Left renal cortex interstitium (tissue), 4 donors: ENCODE data around the gene MREG. TPM values are rescaled to one million over a fixed set of nuclear protein-coding genes. Genes with fewer than 3 reads are reported as not detected.

Experiments used
- DNase-seq, 4 donors: peaks; one replicate each; pipeline ENCODE4 v3.0.0-alpha.2; 2013; ENCODE audit warnings: low read depth in 4 of 4, low spot score in 2 of 4, missing footprints in 1 of 4
- polyA plus RNA-seq, 4 donors: library from polyadenylated mRNA; unstranded; fragments of 120-200 nt; gene quantifications; one replicate each; pipeline ENCODE4 v1.2.1, GENCODE V29; 2013; ENCODE audit not compliant: insufficient read length in 4 of 4

The MREG gene
- polyA plus RNA-seq, 4 donors = 16.5 to 25.2 (median 18.0) TPM

DNA sequence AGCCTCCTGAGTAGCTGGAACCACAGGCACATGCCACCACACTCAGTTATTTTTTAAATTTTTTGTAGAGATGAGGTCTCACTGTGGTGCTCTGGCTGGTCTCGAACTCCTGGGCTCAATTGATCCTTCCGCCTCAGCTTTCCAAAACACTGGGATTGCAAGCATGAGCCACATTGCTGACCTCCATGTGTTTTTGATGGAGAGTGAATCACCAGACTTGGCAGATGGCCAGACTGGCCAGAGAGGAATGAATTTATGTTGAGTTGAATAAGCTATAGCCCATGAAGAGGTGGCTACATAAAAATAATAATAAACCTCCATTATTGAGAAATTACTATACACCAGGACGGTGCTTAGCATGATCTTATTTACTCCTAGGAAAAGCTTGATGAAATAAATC lies 91.5 kb downstream of the MREG start:
- no peak for DNase-seq

GRCh38 chr2:215920244-215921100 lies 92.9 kb downstream of the MREG start:
- peak; percentile 34 to 75 (median 64) for DNase-seq

- no peak for DNase-seq
These were observed 93.6 kb downstream of the MREG start for GRCh38 chr2:215919624-215920243.

DNA sequence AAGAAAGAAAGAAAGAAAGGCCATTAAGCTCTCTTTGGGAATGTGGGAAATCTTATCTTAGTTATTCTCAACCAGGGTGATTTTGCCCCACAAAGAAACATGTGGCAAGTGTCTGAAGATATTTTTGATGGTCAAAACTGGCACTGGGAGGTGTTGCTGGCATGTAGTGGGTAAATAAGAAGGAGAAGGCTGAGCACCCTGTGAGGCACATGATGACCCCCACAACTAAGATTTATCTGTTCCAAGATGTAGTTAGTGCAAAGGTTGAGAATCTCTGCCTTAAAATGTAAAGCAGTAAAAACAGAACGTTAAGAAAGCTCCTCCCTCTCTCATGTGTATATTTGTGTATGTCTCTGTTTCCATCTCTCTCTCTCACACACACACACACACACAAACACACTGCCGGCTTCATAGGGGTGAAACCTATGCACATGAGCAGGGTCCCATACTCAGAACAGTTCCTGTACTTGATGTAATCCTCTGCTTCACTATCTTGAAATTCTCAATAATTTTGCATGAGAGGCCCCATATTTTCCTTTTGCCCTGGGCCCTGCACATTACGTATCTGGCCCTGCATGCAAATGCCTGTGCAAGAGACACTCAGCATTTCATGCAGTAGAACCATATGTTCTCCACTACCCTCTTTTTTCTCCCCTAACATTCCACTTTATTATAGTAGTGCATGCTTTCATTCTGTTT lies 94.3 kb downstream of the MREG start:
- DNase-seq = no peak

GRCh38 chr2:215917953-215918620 lies 95.3 kb downstream of the MREG start:
- no peak for DNase-seq

DNA sequence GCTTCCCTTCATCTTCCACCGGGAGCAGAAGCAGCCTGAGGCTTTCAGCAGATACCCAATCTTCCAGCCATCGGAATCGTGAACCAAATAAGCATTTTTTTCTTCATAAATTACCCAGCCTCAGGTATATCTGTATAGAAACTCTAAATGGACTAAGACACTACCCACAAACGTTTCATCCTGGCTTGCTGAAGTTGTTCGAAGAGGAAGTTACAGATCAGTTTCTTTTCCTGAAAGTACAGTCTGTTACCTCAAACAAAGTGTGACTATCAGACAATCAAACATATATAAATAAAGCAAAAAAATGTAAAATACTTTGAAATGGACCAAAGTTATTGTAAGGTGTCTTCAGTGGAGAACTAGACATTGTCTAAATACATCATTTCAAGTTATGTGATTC lies 97.9 kb downstream of the MREG start:
- no peak for DNase-seq

- DNase-seq = no peak
These were observed 98.6 kb downstream of the MREG start for GRCh38 chr2:215914777-215915165.

- DNase-seq = no peak
These were observed 99.1 kb downstream of the MREG start for GRCh38 chr2:215914054-215914776.

DNA sequence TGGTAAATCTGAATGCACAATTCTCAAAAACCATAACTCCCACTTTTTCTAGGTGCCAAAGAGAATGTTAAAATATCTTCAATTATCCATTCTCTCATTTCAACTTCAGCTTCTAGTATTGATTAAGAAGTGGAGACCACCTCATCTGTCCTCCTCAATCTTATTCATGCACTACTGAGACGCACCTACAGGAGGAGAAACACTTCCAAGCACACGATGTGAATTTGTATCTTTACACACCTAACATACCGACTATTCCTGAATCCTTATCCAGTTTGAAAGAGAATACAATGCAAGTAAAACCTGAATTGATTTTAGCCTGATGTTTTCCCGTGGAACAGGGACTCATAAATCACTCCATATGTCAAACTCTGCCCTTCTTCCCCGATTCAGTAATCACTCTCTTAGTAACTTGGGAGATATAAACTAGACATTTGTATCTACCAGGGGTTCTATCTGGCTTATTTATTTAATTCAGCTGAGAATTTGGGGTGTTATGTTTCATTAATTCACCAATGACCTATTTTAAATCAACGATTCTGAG lies 101.0 kb downstream of the MREG start:
- DNase-seq = no peak

DNA sequence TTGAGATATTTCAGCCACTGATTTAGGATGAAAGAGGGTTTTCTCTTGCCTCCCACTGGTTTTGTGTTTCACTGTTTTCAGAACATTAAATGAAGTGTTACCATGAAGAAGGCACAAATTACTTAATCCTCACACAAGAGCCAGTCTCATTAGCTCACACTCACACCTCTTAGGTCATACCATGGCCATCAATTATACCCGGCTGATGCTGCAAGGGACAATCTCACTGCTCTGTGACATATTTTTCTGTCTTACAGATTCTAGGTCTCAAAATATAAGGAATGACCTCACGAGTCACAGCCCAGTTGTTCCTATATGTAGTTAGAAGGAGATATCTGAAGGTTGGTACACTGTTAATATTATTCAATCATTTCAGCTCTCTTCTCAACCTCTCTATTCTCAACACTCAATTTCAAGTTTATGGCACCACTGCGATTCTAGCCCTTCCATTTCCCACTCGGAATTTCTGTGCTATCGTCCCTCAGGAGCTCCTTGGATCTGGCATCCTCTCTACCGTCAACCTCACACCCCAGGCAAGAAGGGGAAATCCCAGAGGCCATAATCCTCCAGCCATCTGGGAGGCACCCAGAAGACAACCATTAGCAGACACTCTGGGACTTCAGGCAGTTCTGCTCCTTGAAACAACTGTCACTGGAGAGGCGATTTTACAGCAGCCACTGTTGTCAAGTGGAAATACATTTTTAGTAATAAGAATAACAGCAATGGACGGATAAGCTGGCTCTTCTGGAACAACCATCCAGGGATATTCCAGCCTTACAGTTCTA lies 101.9 kb downstream of the MREG start:
- no peak for DNase-seq

- DNase-seq = no peak
These were observed 103.2 kb downstream of the MREG start for GRCh38 chr2:215910180-215910579.

DNA sequence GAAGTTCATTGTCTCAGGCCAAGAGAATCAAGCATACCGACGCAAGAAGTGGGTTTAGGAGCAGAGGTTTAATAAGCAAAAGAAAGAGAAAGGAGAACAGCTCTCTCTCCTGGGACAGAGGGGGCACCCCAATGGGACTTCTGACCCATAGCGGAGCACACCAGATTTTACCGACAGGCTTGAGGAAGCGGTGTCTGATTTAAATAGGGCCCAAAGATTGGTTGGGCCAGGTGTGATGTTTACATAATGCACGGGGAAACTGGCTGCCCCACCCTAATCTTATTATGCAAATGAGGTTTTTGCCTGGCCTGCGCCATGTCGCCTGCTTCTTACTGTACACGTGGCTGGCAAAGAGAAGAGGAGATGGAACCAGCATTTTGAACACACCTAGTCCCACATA lies 106.2 kb downstream of the MREG start:
- no peak for DNase-seq

DNA sequence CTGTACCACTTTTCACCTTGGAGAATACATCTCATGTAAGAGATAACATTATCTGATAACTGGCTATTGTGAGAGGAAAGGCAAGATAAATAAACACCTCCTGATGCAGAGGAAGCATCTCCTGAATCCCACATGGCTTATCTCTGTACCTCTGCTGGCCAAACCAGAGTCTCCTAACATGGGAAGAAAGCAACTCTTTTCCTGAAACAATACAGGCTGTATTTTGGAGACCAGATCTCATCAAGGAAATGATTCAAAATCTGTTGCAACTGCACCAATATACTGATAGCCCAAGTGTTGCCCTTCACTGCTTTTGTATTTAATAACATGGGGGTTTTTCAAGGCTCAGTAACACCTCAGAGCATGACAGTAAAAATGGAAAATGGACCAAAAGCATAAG lies 106.9 kb downstream of the MREG start:
- no peak for DNase-seq

DNA sequence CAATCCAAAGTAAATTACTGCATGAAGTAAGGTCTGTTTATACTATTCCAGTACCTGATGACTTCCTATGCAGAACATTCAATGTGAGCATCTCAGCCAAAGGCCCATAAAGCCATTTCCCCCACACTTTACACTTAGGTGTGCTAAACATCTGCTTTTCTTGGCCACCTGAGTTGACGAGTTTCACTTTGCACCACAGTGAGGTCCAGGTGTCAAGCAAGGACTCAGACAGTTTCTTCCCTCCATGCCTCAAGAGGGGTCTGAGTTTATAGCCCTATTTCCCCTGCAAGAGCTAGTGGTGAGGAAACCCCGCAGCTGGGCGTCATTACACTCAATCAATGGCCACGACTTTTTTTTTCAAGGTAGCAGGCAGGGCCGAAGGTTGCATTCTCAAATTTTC lies 107.7 kb downstream of the MREG start:
- DNase-seq = no peak

GRCh38 chr2:215904101-215904500 lies 109.2 kb downstream of the MREG start:
- DNase-seq = no peak

GRCh38 chr2:215903203-215903602 lies 110.1 kb downstream of the MREG start:
- DNase-seq = no peak

- DNase-seq = no peak
These were observed 111.6 kb downstream of the MREG start for GRCh38 chr2:215901796-215902195.

DNA sequence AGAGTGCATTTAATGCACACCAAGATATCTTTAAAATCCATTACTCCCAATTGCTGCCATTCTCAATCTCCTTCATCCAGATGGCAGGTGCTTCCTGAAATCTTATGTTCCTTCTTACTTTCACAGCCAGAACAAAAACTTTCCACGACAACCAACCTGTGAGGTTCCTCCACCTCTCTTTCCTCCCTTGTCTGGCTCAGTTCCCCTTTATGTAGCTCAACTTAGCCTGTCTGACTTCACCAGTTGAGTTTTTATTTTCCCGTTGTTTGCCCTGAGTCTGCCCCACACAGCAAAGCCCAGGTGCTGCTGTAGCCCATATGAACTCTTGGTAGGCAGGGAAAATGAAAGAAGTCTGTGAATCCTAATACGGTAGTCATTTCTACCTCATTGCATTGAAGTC lies 112.5 kb downstream of the MREG start:
- DNase-seq = no peak

DNA sequence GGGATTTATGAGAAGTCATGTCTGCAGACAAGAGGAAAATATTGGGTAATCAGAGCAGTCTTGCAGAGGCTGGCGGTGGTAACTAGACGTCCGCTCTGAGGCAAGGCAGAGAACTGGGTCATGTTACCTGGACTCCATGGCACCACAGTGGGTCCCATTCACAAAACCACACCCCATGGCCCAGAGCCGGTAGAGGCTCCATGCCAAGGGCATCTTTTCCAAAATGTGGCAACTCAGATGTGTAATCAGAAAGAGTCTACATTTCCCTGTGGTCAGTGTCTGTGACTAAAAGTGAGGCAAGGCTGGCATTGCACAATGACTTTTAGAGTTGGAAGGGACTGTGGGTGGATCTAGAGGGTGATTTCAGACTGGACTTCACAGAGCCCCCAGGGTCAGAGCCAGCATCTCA lies 113.1 kb downstream of the MREG start:
- DNase-seq = no peak
